Measurements from ENCODE around the gene PCDHA8. TPM values are rescaled to one million over a fixed set of nuclear protein-coding genes. Genes with fewer than 3 reads are reported as not detected.
"Not testable (repeated sequence)": the region's sequence is repeated elsewhere in the genome, so short reads cannot be mapped to it uniquely, and the experiment has no call there.

The PCDHA8 gene
- total RNA-seq, 2 experiments from 2014 or later: not detected

DNA sequence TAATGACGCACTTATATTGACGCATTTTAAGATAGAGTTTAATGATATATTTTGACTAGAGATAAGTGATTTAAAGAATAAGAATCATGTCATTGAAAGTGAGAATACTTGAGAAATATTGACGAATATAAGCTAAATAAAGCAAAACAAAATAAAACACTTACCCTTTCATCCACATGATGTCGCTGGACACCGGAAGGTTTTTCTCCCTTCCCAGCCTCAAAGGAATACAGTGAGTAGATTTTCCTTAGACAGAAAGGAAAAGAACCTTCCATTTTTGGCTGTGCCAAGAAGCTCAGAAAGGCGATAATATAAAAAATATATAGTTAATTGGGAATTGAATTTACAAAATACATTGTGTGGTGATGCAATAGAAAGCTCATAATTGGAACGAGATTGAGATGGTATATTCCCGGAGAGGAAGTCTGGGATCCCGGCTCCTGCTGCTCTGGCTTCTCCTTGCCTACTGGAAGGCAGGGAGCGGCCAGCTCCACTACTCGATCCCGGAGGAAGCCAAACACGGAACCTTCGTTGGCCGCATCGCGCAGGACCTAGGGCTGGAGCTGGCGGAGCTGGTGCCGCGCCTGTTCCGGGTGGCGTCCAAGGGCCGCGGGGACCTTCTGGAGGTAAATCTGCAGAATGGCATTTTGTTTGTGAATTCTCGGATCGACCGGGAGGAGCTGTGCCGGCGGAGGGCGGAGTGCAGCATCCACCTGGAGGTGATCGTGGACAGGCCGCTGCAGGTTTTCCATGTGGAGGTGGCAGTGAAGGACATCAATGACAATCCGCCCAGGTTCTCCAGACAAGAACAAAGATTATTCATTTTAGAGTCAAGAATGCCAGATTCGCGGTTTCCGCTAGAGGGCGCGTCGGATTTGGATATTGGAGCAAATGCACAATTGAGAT lies 19.4 kb upstream of the PCDHA8 start, which contains the start of gene PCDHA5:
PCDHA5 (plus strand) TSS at position 239 of the 906 bp plus-strand sequence.
- peaks cover 5% of the 10 kb centered on the region for H3K36me3 Mint-ChIP-seq
- no peaks in the 10 kb centered on the region for H3K4me1 Mint-ChIP-seq
- peaks cover 9% of the 10 kb centered on the region for H3K9me3 Mint-ChIP-seq
- H3K27me3 Mint-ChIP-seq: peaks cover 24% of the 10 kb centered on the region
- no peak within 1 kb of the TSS for H3K27ac Mint-ChIP-seq
- no peak for DNase-seq
- no peak within 1 kb of the TSS for H3K4me3 Mint-ChIP-seq

DNA sequence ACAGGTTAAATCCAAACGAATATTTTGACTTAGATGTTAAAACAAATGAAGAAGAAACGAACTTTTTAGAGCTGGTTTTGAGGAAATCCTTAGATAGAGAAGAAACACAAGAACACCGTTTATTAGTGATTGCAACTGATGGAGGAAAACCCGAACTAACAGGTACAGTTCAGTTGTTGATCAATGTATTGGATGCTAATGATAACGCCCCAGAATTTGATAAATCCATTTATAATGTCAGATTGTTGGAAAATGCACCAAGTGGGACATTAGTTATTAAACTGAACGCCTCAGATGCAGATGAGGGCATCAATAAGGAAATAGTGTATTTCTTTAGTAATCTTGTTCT lies 18.7 kb upstream of the PCDHA8 start:
- Mint-ChIP-seq H3K27me3 (peaks cover 30% of the 10 kb centered on the region), H3K36me3 (peaks cover 7% of the 10 kb centered on the region), H3K4me3 (no peak overlapping the region), H3K27ac (no peak overlapping the region), H3K4me1 (no peaks in the 10 kb centered on the region), H3K9me3 (peaks cover 14% of the 10 kb centered on the region)
- no peak for DNase-seq

- H3K9me3 Mint-ChIP-seq: peaks cover 17% of the 10 kb centered on the region
- H3K27me3 Mint-ChIP-seq: peaks cover 36% of the 10 kb centered on the region
- H3K27ac Mint-ChIP-seq, H3K4me3 Mint-ChIP-seq, H3K4me1 Mint-ChIP-seq, DNase-seq: not testable (repeated sequence)
- H3K36me3 Mint-ChIP-seq: peaks cover 11% of the 10 kb centered on the region
Measured at GRCh38 chr5:140822969-140823368, 18.0 kb upstream of the PCDHA8 start.

DNA sequence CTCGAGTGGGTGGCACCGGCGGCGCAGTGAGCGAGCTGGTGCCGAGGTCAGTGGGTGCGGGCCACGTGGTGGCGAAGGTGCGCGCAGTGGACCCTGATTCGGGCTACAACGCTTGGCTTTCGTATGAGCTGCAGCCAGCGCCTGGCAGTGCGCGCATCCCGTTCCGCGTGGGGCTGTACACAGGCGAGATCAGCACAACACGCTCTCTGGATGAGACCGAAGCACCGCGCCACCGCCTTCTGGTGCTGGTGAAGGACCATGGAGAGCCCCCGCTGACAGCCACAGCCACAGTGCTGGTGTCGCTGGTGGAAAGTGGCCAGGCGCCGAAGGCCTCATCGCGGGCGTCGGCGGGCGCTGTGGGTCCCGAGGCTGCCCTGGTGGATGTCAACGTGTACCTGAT lies 17.5 kb upstream of the PCDHA8 start:
- peaks cover 21% of the 10 kb centered on the region for H3K9me3 Mint-ChIP-seq
- H3K27me3 Mint-ChIP-seq: peaks cover 41% of the 10 kb centered on the region

GRCh38 chr5:140827704-140828361 lies 13.2 kb upstream of the PCDHA8 start, which contains the start of gene PCDHA6:
PCDHA6 (plus strand) TSS chr5:140827960; CDS start chr5:140828092, 132 bp downstream.
- H3K9me3 Mint-ChIP-seq: peaks cover 23% of the 10 kb centered on the region
- H3K36me3 Mint-ChIP-seq: peaks cover 17% of the 10 kb centered on the region
- H3K27me3 Mint-ChIP-seq: peaks cover 65% of the 10 kb centered on the region
- no peaks in the 10 kb centered on the region for H3K4me1 Mint-ChIP-seq
- no peak for DNase-seq
- no peak within 1 kb of the TSS for H3K27ac Mint-ChIP-seq
- no peak within 1 kb of the TSS for H3K4me3 Mint-ChIP-seq

More for the DNA sequence above, 17.5 kb upstream of the PCDHA8 start:
- no peak for DNase-seq
- Mint-ChIP-seq H3K4me1 (no peaks in the 10 kb centered on the region), H3K4me3 (no peak overlapping the region), H3K27ac (no peak overlapping the region), H3K36me3 (peaks cover 13% of the 10 kb centered on the region)

GRCh38 chr5:140828362-140828737 lies 12.6 kb upstream of the PCDHA8 start:
- H3K27me3 Mint-ChIP-seq: peaks cover 69% of the 10 kb centered on the region
- peaks cover 25% of the 10 kb centered on the region for H3K9me3 Mint-ChIP-seq

GRCh38 chr5:140829511-140830501 lies 11.2 kb upstream of the PCDHA8 start:
- H3K4me1 Mint-ChIP-seq, H3K27ac Mint-ChIP-seq, DNase-seq, H3K4me3 Mint-ChIP-seq: not testable (repeated sequence)
- peaks cover 82% of the 10 kb centered on the region for H3K27me3 Mint-ChIP-seq
- peaks cover 25% of the 10 kb centered on the region for H3K36me3 Mint-ChIP-seq
- H3K9me3 Mint-ChIP-seq: peaks cover 35% of the 10 kb centered on the region

More at GRCh38 chr5:140828362-140828737, 12.6 kb upstream of the PCDHA8 start:
- Mint-ChIP-seq H3K27ac (no peak overlapping the region), H3K36me3 (peaks cover 20% of the 10 kb centered on the region), H3K4me3 (no peak overlapping the region), H3K4me1 (no peaks in the 10 kb centered on the region)
- no peak for DNase-seq

DNA sequence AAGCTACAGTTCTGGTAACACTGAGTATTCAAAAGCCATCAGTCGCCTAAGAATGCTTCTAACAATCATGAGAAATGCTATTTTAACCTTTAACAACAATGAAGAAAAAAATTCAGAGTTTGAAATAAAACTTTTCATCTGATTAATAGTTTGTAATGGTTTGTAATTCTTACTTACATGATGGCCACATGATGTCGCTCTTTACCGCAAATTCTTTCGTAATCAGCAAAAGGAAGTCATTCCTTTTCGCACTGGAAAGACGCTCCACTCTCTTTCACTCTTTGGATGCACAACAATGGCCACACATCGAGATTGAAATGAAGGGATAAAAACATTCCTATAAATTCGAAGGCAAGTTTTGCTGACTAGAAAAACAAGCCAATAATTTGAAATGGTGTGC lies 7.0 kb upstream of the PCDHA8 start, which contains the start of gene PCDHA7:
PCDHA7 (plus strand) TSS at position 277 of the 400 bp plus-strand sequence; CDS start at position 392, 115 bp downstream.
- peaks cover 21% of the 10 kb centered on the region for H3K9me3 Mint-ChIP-seq
- no peak for DNase-seq
- peaks cover 68% of the 10 kb centered on the region for H3K27me3 Mint-ChIP-seq
- H3K36me3 Mint-ChIP-seq: peaks cover 13% of the 10 kb centered on the region
- H3K4me1 Mint-ChIP-seq: no peaks in the 10 kb centered on the region
- no peak within 1 kb of the TSS for H3K4me3 Mint-ChIP-seq
- no peak within 1 kb of the TSS for H3K27ac Mint-ChIP-seq

DNA sequence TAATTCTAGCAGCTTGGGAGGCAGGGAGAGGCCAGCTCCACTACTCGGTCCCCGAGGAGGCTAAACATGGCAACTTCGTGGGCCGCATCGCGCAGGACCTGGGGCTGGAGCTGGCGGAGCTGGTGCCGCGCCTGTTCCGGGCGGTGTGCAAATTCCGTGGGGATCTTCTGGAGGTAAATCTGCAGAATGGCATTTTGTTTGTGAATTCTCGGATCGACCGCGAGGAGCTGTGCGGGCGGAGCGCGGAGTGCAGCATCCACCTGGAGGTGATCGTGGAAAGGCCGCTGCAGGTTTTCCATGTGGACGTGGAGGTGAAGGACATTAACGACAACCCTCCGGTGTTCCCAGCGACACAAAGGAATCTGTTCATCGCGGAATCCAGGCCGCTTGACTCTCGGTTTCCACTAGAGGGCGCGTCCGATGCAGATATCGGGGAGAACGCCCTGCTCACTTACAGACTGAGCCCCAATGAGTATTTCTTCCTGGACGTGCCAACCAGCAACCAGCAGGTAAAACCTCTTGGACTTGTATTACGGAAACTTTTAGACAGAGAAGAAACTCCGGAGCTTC lies 6.5 kb upstream of the PCDHA8 start:
- not testable (repeated sequence) for H3K36me3 Mint-ChIP-seq, H3K27ac Mint-ChIP-seq, H3K4me1 Mint-ChIP-seq, DNase-seq, H3K4me3 Mint-ChIP-seq
- peaks cover 66% of the 10 kb centered on the region for H3K27me3 Mint-ChIP-seq
- H3K9me3 Mint-ChIP-seq: peaks cover 17% of the 10 kb centered on the region

GRCh38 chr5:140835622-140836510 lies 5.1 kb upstream of the PCDHA8 start:
- Mint-ChIP-seq H3K4me1 (no peaks in the 10 kb centered on the region), H3K27ac (no peak overlapping the region), H3K27me3 (peaks cover 71% of the 10 kb centered on the region), H3K9me3 (peaks cover 24% of the 10 kb centered on the region), H3K4me3 (no peak overlapping the region), H3K36me3 (peaks cover 9% of the 10 kb centered on the region)
- no peak for DNase-seq

DNA sequence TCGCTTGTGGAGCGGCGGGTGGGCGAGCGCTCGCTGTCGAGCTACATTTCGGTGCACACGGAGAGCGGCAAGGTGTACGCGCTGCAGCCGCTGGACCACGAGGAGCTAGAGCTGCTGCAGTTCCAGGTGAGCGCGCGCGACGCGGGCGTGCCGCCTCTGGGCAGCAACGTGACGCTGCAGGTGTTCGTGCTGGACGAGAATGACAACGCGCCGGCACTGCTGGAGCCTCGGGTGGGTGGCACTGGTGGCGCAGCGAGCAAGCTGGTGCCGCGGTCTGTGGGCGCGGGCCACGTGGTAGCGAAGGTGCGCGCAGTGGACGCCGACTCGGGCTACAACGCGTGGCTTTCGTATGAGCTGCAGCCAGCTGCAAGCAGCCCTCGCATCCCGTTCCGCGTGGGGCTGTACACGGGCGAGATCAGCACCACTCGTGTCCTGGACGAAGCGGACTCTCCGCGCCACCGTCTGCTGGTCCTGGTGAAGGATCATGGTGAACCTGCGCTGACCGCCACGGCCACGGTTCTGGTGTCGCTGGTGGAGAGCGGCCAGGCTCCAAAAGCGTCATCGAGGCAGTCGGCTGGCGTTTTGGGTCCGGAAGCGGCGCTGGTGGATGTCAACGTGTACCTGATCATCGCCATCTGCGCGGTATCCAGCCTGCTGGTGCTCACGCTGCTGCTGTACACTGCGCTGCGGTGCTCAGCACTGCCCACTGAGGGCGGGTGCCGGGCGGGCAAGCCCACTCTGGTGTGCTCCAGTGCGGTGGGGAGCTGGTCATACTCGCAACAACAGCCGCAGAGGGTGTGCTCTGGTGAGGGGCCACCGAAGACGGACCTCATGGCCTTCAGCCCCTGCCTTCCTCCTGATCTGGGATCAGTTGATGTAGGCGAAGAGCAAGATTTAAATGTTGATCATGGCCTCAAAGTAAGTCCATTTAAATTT lies 2.1 kb downstream of the PCDHA8 start:
- no peak for DNase-seq
- Mint-ChIP-seq H3K4me3 (no peak overlapping the region), H3K9me3 (peaks cover 24% of the 10 kb centered on the region), H3K27ac (no peak overlapping the region), H3K27me3 (peaks cover 66% of the 10 kb centered on the region), H3K36me3 (peaks cover 8% of the 10 kb centered on the region), H3K4me1 (no peaks in the 10 kb centered on the region)

DNA sequence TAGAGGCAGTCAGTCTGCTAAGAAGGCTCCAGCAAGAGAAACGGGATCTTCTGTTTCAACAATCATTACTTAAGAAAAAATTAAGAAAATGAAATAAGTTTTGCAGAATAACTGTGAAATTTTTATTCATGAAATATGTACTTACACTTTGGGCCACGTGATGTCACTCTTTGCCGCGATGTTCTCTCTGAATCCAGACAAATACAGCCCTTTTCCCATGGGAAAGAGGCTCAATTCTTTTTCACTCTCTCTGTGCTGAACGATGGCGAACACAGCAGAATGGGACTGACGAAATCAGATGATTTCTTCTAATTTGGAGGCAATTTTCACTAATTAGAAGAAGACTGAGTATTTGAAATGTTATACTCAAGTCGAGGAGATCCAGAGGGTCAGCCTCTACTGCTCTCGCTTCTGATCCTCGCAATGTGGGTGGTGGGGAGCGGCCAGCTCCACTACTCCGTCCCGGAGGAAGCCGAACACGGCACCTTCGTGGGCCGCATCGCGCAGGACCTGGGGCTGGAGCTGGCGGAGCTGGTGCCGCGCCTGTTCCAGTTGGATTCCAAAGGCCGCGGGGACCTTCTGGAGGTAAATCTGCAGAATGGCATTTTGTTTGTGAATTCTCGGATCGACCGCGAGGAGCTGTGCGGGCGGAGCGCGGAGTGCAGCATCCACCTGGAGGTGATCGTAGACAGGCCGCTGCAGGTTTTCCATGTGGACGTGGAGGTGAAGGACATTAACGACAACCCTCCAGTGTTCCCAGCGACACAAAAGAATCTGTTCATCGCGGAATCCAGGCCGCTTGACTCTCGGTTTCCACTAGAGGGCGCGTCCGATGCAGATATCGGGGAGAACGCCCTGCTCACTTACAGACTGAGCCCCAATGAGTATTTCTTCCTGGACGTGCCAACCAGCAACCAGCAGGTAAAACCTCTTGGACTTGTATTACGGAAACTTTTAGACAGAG lies 7.4 kb downstream of the PCDHA8 start, which contains the start of gene PCDHA9:
PCDHA9 (plus strand) TSS at position 244 of the 964 bp plus-strand sequence; CDS start at position 358, 114 bp downstream.
- Mint-ChIP-seq H3K9me3 (peaks cover 17% of the 10 kb centered on the region), H3K27me3 (peaks cover 46% of the 10 kb centered on the region)
- not testable (repeated sequence) for H3K27ac Mint-ChIP-seq, H3K4me1 Mint-ChIP-seq, H3K4me3 Mint-ChIP-seq, H3K36me3 Mint-ChIP-seq, DNase-seq

Measured in activated naive CD8-positive, alpha-beta T cell treated with anti-CD3 and anti-CD28 coated beads for 36 hours (primary cell).